HepG2 (cell line): ENCODE data around the gene SLC25A22. TPM values are rescaled to one million over a fixed set of nuclear protein-coding genes. Genes with fewer than 3 reads are reported as not detected.
A peak's percentile ranks its signal among the peaks of the same experiment; 100 is the strongest.

Source experiments
- CC2D1A ChIP-seq: sonication (generic); formaldehyde crosslinking; IDR thresholded peaks from 2 replicates; pipeline ENCODE4 v1.8.1; 2023; ENCODE audit warnings: mild to moderate bottlenecking, missing genetic modification reagents
- GABPA ChIP-seq, 2 experiments: IDR thresholded peaks; 2 replicates each; pipeline ENCODE4 v1.6.1; 2011 to 2016; ENCODE audit warnings: low read depth in 2 of 2, low read length in 1 of 2, missing biosample characterization in 1 of 2, missing genetic modification characterization in 1 of 2
- MAFK ChIP-seq, 2 experiments: IDR thresholded peaks in 1 of 2; conservative IDR thresholded peaks in 1 of 2; 2 replicates each; pipeline ENCODE4 v1.6.1; 2011; ENCODE audit warnings: improper control_type of control experiment in 2 of 2, low read length in 2 of 2
- MED1 ChIP-seq: sonication (generic); formaldehyde crosslinking; IDR thresholded peaks from 2 replicates; pipeline ENCODE4 v1.4.0; 2020; ENCODE audit warnings: missing genetic modification reagents
- MXD4 ChIP-seq: IDR thresholded peaks from 2 replicates; pipeline ENCODE4 v1.6.1; 2016; ENCODE audit warnings: mild to moderate bottlenecking, missing biosample characterization, missing genetic modification reagents
- RFX1 ChIP-seq: fragments of 450-650 bp; IDR thresholded peaks from 2 replicates; pipeline ENCODE4 v1.6.1; 2017
- SOX13 ChIP-seq, 3 experiments: fragments of 450-650 bp in 1 of 3; sonication (generic) in 1 of 3; formaldehyde crosslinking in 1 of 3; IDR thresholded peaks in 2 of 3; conservative IDR thresholded peaks in 1 of 3; 2 replicates each; pipeline versions ENCODE4 v1.5.0 to v1.6.1; 2016 to 2020; ENCODE audit warnings: antibody characterized with exemption in 1 of 3, mild to moderate bottlenecking in 1 of 3, missing compliant biosample characterization in 1 of 3, missing genetic modification reagents in 1 of 3, moderate library complexity in 1 of 3
- SP2 ChIP-seq: sonication (generic); formaldehyde crosslinking; IDR thresholded peaks from 2 replicates; pipeline ENCODE4 v1.5.1; 2020; ENCODE audit warnings: mild to moderate bottlenecking, missing genetic modification reagents
- TBX3 ChIP-seq: fragments of 450-650 bp; IDR thresholded peaks from 2 replicates; pipeline ENCODE4 v1.6.1; 2017; ENCODE audit warnings: antibody characterized with exemption, mild to moderate bottlenecking, inconsistent platforms, borderline replicate concordance
- XBP1 ChIP-seq: sonication (generic); formaldehyde crosslinking; IDR thresholded peaks from 2 replicates; pipeline ENCODE4 v1.5.0; 2020; ENCODE audit warnings: missing genetic modification reagents
- ZNF12 ChIP-seq: sonication (generic); formaldehyde crosslinking; IDR thresholded peaks from 2 replicates; pipeline ENCODE4 v1.5.0; 2020; ENCODE audit warnings: missing genetic modification reagents
- ZNF17 ChIP-seq: sonication (generic); formaldehyde crosslinking; IDR thresholded peaks from 2 replicates; pipeline ENCODE4 v1.5.0; 2020; ENCODE audit warnings: mild to moderate bottlenecking, missing genetic modification reagents
- ZNF224 ChIP-seq: sonication (generic); formaldehyde crosslinking; IDR thresholded peaks from 2 replicates; pipeline ENCODE4 v1.5.0; 2020; ENCODE audit warnings: mild to moderate bottlenecking, missing genetic modification reagents
- ZNF484 ChIP-seq: sonication (generic); formaldehyde crosslinking; IDR thresholded peaks from 2 replicates; pipeline ENCODE4 v1.5.1; 2020; ENCODE audit warnings: mild to moderate bottlenecking, low read depth, missing genetic modification reagents, borderline replicate concordance
- ZNF589 ChIP-seq: sonication (generic); formaldehyde crosslinking; conservative IDR thresholded peaks from 2 replicates; pipeline ENCODE4 v1.8.0; 2022; ENCODE audit warnings: mild to moderate bottlenecking, moderate library complexity, missing genetic modification reagents
- ZNF724P ChIP-seq: sonication (generic); formaldehyde crosslinking; IDR thresholded peaks from 2 replicates; pipeline ENCODE4 v1.8.0; 2022; ENCODE audit warnings: missing genetic modification reagents, borderline replicate concordance
- ZNF768 ChIP-seq: sonication (generic); formaldehyde crosslinking; IDR thresholded peaks from 2 replicates; pipeline ENCODE4 v1.4.0; 2020; ENCODE audit warnings: missing genetic modification reagents
- polyA plus RNA-seq, 8 experiments: library from polyadenylated mRNA; depleted of rRNA in 3 of 8; stranded (reverse) in 7 of 8; unstranded in 1 of 8; fragments of >200 nt; fragmentation: Illumina TruSeq in 4 of 8; extraction: Trizol in 4 of 8; gene quantifications; 2 replicates each; pipeline versions ENCODE4 v1.2.1 to v1.2.3, GENCODE V29; 2011 to 2016; ENCODE audit warnings: low read depth in 4 of 8, missing spikeins in 1 of 8, mixed read lengths in 1 of 8; ENCODE audit not compliant: insufficient read depth in 1 of 8
- total RNA-seq, 5 experiments: library from RNA; depleted of rRNA; stranded (reverse); fragments of >200 nt; fragmentation: Illumina TruSeq; extraction: Trizol; gene quantifications; 2 replicates each; pipeline ENCODE4 v1.2.3, GENCODE V29; 2016; ENCODE audit warnings: low read depth in 1 of 5
- TF ChIP-seq, protein P1 (sequence below): sonication (generic); formaldehyde crosslinking; IDR thresholded peaks from 2 replicates; pipeline ENCODE4 v1.9.0; 2021; ENCODE audit warnings: missing genetic modification reagents, mild to moderate bottlenecking, borderline replicate concordance
- TF ChIP-seq, protein P2 (sequence below): fragments of 450-650 bp; IDR thresholded peaks from 2 replicates; pipeline ENCODE4 v1.6.1; 2016
- TF ChIP-seq, protein P3 (sequence below): fragments of 450-650 bp; IDR thresholded peaks from 2 replicates; pipeline ENCODE4 v1.6.1; 2017; ENCODE audit warnings: mild to moderate bottlenecking
- TF ChIP-seq, protein P4 (sequence below): sonication (generic); formaldehyde crosslinking; IDR thresholded peaks from 2 replicates; pipeline ENCODE4 v1.5.0; 2020; ENCODE audit warnings: missing genetic modification reagents

The SLC25A22 gene
- total and polyA plus RNA-seq, 2 of the 13 experiments (the other 11 are each of a cell fraction or from before 2014, with no cell fraction given): 12.4 to 19.2 TPM

DNA sequence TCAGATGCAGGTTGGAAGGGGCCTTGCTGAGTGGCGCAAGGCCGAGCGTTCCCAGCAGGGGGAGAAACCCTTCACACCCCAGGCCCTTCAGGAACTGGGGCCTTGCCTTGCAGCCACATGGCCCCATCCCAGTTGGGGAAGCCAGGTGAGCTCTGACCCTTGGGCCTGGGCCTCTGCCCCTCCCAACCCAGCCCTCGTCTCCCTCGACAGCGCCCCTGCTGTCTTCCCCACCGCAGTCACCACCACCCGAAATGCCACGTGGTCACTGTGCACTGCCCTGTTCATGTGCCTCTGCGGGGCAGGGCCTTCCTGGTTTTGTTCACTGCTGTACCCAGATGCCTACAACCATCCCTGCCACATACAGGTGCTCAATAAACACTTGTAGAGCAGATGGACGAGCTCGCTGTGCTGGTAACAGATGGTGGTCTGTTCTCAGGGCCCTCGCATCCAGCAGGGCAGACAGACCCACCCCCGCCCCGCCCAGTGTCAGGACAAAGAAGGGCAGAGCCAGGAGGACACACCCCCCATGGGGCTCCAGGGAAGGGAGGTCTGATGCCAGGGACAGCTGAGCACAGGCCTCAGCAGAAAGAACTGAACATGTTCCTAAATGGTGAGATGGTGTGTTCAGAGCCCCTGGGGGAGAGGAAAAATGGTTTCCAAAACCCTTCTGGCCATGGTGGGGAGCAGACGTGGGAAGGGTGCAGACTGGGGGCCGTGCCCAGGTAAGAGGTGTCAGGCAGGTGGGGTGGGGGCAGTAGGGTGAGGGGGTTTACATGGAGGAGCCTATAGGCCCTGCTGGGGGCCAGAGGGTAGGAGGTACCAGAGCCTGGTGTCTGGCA is 40.6 kb upstream of the SLC25A22 start (continued):
- 0 out of 2 replicates have a peak, but pooled peaks have one; percentile 17 for TF ChIP-seq TBX3
- peak; percentile 67 for TF ChIP-seq MED1 (CRISPR knock-in tag)
- no peak for TF ChIP-seq ZNF484 (CRISPR knock-in tag)
- no peak for TF ChIP-seq SOX13 (IDR thresholded peaks at IDR 0.05)
- peak in 1 of 2 experiments; percentile 52; a peak in 1 of 4 replicates for TF ChIP-seq SOX13 (CRISPR knock-in tag; conservative IDR thresholded peaks at IDR 0.05 in 1 of 2, IDR thresholded peaks at IDR 0.05 in 1 of 2)
- TF ChIP-seq, protein P1, sequence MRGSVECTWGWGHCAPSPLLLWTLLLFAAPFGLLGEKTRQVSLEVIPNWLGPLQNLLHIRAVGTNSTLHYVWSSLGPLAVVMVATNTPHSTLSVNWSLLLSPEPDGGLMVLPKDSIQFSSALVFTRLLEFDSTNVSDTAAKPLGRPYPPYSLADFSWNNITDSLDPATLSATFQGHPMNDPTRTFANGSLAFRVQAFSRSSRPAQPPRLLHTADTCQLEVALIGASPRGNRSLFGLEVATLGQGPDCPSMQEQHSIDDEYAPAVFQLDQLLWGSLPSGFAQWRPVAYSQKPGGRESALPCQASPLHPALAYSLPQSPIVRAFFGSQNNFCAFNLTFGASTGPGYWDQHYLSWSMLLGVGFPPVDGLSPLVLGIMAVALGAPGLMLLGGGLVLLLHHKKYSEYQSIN (CRISPR knock-in tag): no peak
- no peak for TF ChIP-seq XBP1 (CRISPR knock-in tag)
- TF ChIP-seq ZNF589: peak; percentile 68; the same call in 1 of the 2 replicates
- TF ChIP-seq ZNF17 (CRISPR knock-in tag): no peak
- TF ChIP-seq, protein P2, sequence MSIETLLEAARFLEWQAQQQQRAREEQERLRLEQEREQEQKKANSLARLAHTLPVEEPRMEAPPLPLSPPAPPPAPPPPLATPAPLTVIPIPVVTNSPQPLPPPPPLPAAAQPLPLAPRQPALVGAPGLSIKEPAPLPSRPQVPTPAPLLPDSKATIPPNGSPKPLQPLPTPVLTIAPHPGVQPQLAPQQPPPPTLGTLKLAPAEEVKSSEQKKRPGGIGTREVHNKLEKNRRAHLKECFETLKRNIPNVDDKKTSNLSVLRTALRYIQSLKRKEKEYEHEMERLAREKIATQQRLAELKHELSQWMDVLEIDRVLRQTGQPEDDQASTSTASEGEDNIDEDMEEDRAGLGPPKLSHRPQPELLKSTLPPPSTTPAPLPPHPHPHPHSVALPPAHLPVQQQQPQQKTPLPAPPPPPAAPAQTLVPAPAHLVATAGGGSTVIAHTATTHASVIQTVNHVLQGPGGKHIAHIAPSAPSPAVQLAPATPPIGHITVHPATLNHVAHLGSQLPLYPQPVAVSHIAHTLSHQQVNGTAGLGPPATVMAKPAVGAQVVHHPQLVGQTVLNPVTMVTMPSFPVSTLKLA: peak; percentile 85
- TF ChIP-seq RFX1: no peak
- TF ChIP-seq SP2: no peak; the same call in 1 of the 2 replicates
- 0 out of 2 replicates have a peak, but pooled peaks have one; percentile 29 for TF ChIP-seq ZNF224 (CRISPR knock-in tag)
- no peak for TF ChIP-seq CC2D1A (CRISPR knock-in tag)
- 0 out of 2 replicates have a peak, but pooled peaks have one; percentile 9 for TF ChIP-seq ZNF12 (CRISPR knock-in tag)
- TF ChIP-seq, protein P3, sequence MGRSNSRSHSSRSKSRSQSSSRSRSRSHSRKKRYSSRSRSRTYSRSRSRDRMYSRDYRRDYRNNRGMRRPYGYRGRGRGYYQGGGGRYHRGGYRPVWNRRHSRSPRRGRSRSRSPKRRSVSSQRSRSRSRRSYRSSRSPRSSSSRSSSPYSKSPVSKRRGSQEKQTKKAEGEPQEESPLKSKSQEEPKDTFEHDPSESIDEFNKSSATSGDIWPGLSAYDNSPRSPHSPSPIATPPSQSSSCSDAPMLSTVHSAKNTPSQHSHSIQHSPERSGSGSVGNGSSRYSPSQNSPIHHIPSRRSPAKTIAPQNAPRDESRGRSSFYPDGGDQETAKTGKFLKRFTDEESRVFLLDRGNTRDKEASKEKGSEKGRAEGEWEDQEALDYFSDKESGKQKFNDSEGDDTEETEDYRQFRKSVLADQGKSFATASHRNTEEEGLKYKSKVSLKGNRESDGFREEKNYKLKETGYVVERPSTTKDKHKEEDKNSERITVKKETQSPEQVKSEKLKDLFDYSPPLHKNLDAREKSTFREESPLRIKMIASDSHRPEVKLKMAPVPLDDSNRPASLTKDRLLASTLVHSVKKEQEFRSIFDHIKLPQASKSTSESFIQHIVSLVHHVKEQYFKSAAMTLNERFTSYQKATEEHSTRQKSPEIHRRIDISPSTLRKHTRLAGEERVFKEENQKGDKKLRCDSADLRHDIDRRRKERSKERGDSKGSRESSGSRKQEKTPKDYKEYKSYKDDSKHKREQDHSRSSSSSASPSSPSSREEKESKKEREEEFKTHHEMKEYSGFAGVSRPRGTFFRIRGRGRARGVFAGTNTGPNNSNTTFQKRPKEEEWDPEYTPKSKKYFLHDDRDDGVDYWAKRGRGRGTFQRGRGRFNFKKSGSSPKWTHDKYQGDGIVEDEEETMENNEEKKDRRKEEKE: no peak
- no peak for TF ChIP-seq ZNF724P (CRISPR knock-in tag)
- peak; percentile 89 for TF ChIP-seq MXD4
- TF ChIP-seq ZNF768 (CRISPR knock-in tag): no peak; the same call in 1 of the 2 replicates
- TF ChIP-seq GABPA (IDR thresholded peaks at IDR 0.05; ENCODE audit: low read depth, low read length): no peak
- no peak for TF ChIP-seq GABPA (CRISPR knock-in tag; IDR thresholded peaks at IDR 0.05; ENCODE audit: low read depth)
- TF ChIP-seq MAFK (conservative IDR thresholded peaks at IDR 0.05 in 1 of 2, IDR thresholded peaks at IDR 0.05 in 1 of 2; ENCODE audit: low read length in 2 of 2): no peak
- TF ChIP-seq, protein P4, sequence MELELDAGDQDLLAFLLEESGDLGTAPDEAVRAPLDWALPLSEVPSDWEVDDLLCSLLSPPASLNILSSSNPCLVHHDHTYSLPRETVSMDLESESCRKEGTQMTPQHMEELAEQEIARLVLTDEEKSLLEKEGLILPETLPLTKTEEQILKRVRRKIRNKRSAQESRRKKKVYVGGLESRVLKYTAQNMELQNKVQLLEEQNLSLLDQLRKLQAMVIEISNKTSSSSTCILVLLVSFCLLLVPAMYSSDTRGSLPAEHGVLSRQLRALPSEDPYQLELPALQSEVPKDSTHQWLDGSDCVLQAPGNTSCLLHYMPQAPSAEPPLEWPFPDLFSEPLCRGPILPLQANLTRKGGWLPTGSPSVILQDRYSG (CRISPR knock-in tag): no peak
